Right lobe of liver (tissue), 6 donors: ENCODE measurements around the gene KCTD7. TPM values are rescaled to one million over a fixed set of nuclear protein-coding genes. Genes with fewer than 3 reads are reported as not detected.
"Not testable (repeated sequence)": the region's sequence is repeated elsewhere in the genome, so short reads cannot be mapped to it uniquely, and the experiment has no call there.

Experiments used
- ATAC-seq, 4 donors: fragments of 200-7000 bp; cut with Tn5 transposase; one replicate each; pipeline ENCODE4 v1.9.1; 2020; ENCODE audit warnings: mild to moderate bottlenecking in 4 of 4, moderate library complexity in 4 of 4
- DNase-seq, 3 donors: peaks; one replicate each; pipeline ENCODE4 v3.0.0-alpha.2; 2020
- H3K27ac ChIP-seq, 3 donors: fragments of 200-600 bp; one replicate each; pipeline ENCODE4 v1.8.0; 2022
- H3K27me3 ChIP-seq, 2 donors: fragments of 200-600 bp; one replicate each; pipeline ENCODE4 v1.8.0; 2022
- H3K36me3 ChIP-seq, 4 donors: fragments of 200-600 bp; sonication (generic) in 1 of 4; one replicate each; pipeline versions ENCODE4 v1.5.1 to v1.8.0; 2017 to 2022; ENCODE audit warnings: control low read depth in 1 of 4
- H3K4me1 ChIP-seq, 4 donors: fragments of 200-600 bp; sonication (generic) in 1 of 4; one replicate each; pipeline versions ENCODE4 v1.5.1 to v1.8.0; 2017 to 2022; ENCODE audit warnings: control low read depth in 1 of 4
- H3K4me3 ChIP-seq, 3 donors: fragments of 200-600 bp; one replicate each; pipeline ENCODE4 v1.8.0; 2022
- H3K9me3 ChIP-seq, 4 donors: fragments of 200-600 bp; sonication (generic) in 1 of 4; one replicate each; pipeline versions ENCODE4 v1.5.1 to v1.8.0; 2017 to 2022; ENCODE audit warnings: control low read depth in 1 of 4
- POLR2A ChIP-seq: fragments of 450-650 bp; IDR thresholded peaks from one replicate; pipeline ENCODE4 v1.6.1; 2017; ENCODE audit warnings: antibody characterized with exemption, mild to moderate bottlenecking
- WGBS: methylation state at CpG from one replicate; pipeline ENCODE4 v1.1.6; 2018; ENCODE audit warnings: low coverage, low lambda C conversion rate; ENCODE audit not compliant: insufficient coverage; ENCODE audit errors: missing lambda C conversion rate; 5-methylcytosine and 5-hydroxymethylcytosine counted together
- intact Hi-C, 2 donors: fragments of 100-400 bp; cut with DNase I; formaldehyde crosslinking; loops; one replicate each; pipeline versions ENCODE4 v1.11.2 to v1.14.1; 2022
- total RNA-seq, 6 experiments: library from RNA; depleted of rRNA in 2 of 6; stranded (reverse); fragments of >200 nt in 2 of 6; fragmentation: NEBNext Ultra II Directional in 3 of 6; extraction: Animal tissue kit (Norgen Biotek cat#: 25700) in 3 of 6; gene quantifications; one replicate each; pipeline versions ENCODE4 v1.1.0 to v1.2.4, GENCODE V29; 2016 to 2023
- TF ChIP-seq, protein P1 (sequence below), 4 donors: fragments of 200-600 bp in 3 of 4; fragments of 450-650 bp in 1 of 4; IDR thresholded peaks; one replicate each; pipeline versions ENCODE4 v1.5.1 to v1.8.0; 2016 to 2022; ENCODE audit warnings: antibody characterized with exemption in 4 of 4, mild to moderate bottlenecking in 2 of 4
- donor health status: DM: no; HTN: yes; CAD: no.
- donor health status: DM: no; HTN: no; CAD: no.
- donor health status: DM: no; HTN: no; CAD: no.
- donor health status: DM: no; HTN: yes; CAD: no.
- donor health status: DM: no; HTN: yes; CAD: no.

The KCTD7 gene
- total RNA-seq, 6 experiments from 2014 or later: 1.4 to 5.7 (median 3.9) TPM

DNA sequence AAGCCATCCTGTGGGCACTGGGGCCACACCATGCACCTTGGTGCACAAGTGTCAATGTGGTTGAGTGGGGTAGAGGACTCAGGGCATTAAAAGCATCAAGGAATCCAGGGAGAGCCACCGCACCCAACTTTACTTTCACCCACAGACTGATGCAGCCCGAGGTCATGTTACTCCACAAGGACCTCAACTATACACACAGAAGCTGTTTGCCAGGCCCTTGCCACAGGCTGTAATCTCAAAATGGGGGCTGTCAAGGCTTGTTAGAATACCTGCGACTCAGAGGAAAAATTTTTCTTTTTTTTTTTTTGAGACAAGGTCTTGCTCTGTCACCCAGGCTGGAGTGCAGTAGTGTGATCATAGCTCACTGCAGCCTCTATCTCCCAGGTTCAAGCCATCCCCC lies 26.5 kb upstream of the KCTD7 start:
- Histone ChIP-seq H3K27ac (no peak overlapping the region), H3K4me3 (no peak overlapping the region), H3K36me3 (no peaks in the 10 kb centered on the region), H3K27me3 (no peaks in the 10 kb centered on the region), H3K9me3 (no peaks in the 10 kb centered on the region), H3K4me1 (no peaks in the 10 kb centered on the region)
- intact Hi-C loops: no loop called here
- TF ChIP-seq, protein P1, sequence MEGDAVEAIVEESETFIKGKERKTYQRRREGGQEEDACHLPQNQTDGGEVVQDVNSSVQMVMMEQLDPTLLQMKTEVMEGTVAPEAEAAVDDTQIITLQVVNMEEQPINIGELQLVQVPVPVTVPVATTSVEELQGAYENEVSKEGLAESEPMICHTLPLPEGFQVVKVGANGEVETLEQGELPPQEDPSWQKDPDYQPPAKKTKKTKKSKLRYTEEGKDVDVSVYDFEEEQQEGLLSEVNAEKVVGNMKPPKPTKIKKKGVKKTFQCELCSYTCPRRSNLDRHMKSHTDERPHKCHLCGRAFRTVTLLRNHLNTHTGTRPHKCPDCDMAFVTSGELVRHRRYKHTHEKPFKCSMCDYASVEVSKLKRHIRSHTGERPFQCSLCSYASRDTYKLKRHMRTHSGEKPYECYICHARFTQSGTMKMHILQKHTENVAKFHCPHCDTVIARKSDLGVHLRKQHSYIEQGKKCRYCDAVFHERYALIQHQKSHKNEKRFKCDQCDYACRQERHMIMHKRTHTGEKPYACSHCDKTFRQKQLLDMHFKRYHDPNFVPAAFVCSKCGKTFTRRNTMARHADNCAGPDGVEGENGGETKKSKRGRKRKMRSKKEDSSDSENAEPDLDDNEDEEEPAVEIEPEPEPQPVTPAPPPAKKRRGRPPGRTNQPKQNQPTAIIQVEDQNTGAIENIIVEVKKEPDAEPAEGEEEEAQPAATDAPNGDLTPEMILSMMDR (IDR thresholded peaks at IDR 0.05): no peak
- no peak for TF ChIP-seq POLR2A
- ATAC-seq (no peak), DNase-seq (no peak)
- WGBS: no CpG with 5 or more reads among the region's 3 CpGs

DNA sequence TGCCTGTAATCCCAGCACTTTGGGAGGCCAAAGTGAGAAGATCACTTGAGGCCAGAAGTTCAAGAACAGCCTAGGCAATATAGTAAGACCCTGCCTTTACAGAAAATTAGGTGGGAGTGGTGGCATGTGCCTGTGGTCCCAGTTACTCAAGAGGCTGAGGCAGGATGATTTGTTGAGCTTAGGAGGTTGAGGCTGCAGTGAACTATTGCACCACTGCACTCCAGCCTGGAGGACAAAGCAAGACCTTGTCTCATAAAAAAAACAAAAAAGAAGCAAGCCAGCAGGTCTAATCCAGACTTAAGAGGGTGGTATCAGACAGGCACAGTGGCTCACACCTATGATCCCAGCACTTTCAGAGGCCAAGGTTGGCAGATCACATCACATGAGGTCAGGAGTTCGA lies 24.5 kb upstream of the KCTD7 start:
- TF ChIP-seq POLR2A: no peak
- TF ChIP-seq, protein P1 (IDR thresholded peaks at IDR 0.05): no peak
- H3K27me3 ChIP-seq: no peaks in the 10 kb centered on the region
- H3K9me3 ChIP-seq: no peaks in the 10 kb centered on the region
- DNase-seq (no peak), ATAC-seq (no peak)
- intact Hi-C loops: no loop called here
- no peak overlapping the region for H3K4me3 ChIP-seq
- WGBS: no CpG with 5 or more reads among the region's 1 CpG
- peaks cover 0 to 2% (median 0%) of the 10 kb centered on the region in 4 donors for H3K4me1 ChIP-seq
- no peak overlapping the region for H3K27ac ChIP-seq
- no peaks in the 10 kb centered on the region for H3K36me3 ChIP-seq

DNA sequence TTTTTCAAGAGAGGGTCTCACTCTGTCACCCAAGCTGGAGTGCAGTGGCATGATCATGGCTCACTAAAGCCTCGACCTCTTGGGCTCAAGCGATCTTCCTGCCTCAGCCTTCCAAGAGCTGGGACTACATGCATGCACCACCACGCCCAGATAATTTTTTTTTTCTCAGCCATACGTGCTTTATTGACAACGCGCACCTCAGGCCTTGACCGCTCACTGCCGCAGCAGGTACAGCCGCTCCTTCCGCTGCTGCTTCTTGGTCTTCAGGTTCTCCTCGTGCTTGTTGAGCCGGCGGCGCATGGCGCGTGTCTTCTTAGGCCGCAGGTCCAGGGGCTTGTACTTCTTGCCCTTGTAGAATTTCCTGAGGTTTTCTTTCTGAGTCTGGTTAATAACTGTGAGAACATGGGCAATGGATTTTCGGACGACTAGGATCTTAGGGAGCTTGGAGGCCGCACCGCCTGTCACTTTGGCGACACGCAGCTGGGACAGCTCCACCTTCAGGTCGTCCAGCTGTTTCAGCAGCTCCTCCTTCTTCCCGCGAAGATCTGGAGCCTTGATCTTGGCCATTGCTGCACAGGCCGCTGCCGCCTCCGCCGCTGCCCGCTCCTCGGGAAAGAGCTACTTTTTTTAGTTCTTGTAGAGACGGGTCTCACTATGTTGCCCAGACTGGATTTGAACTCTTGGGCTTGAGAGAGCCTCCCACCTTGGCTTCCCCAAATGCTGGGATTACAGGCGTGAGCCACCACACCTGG lies 22.0 kb upstream of the KCTD7 start:
- H3K27me3 ChIP-seq, ATAC-seq, H3K4me1 ChIP-seq, intact Hi-C loops, H3K27ac ChIP-seq, H3K36me3 ChIP-seq, H3K4me3 ChIP-seq, H3K9me3 ChIP-seq, DNase-seq: not testable (repeated sequence)
- WGBS: 93% methylated on average over 32 of the region's 34 CpGs

DNA sequence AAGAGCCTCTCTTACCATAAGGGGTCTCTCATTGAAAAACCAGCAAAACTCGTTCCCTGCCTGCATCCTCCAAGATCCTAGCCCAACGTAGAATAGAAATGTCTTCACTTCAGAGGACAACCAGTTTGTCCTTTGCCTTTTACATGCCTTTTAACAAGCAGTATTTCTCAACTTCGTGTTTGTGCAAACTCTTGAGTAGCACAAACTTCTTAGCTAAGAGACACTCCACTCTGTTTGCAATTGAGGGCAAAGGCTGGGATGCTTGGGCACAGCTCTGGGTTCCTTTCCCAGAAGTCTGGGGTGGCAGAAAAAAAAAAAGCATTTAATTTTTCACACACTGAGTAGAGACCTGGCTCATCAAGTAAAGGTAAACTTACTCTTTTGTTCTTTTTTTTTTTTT lies 19.5 kb upstream of the KCTD7 start:
- no peak for DNase-seq
- ATAC-seq: no peak
- WGBS: 41% methylated on average over 3 of the region's 3 CpGs

DNA sequence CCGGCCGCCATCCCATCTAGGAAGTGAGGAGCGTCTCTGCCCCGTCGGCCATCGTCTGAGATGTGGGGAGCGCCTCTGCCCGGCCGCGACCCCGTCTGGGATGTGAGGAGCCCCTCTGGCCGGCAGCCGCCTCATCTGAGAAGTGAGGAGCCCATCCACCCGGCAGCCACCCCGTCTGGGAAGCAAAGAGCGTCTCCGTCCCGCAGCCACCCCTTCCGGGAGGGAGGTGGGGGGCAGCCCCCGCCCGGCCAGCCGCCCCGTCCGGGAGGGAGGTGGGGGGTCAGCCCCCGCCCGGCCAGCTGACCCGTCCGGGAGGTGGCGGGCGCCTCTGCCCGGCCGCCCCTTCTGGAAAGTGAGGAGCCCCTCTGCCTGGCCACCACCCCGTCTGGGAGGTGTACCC lies 14.1 kb upstream of the KCTD7 start:
- WGBS: 100% methylated on average over 1 of the region's 33 CpGs
- H3K27ac ChIP-seq, intact Hi-C loops, H3K9me3 ChIP-seq, H3K4me1 ChIP-seq, DNase-seq, H3K36me3 ChIP-seq, H3K27me3 ChIP-seq, H3K4me3 ChIP-seq, ATAC-seq: not testable (repeated sequence)

More for the DNA sequence above, 19.5 kb upstream of the KCTD7 start:
- Histone ChIP-seq H3K4me3 (no peak overlapping the region), H3K9me3 (no peaks in the 10 kb centered on the region), H3K4me1 (peaks cover 0 to 3% (median 0%) of the 10 kb centered on the region in 4 donors), H3K36me3 (no peaks in the 10 kb centered on the region), H3K27me3 (no peaks in the 10 kb centered on the region), H3K27ac (no peak overlapping the region)
- TF ChIP-seq, protein P1 (IDR thresholded peaks at IDR 0.05): no peak
- TF ChIP-seq POLR2A: no peak
- intact Hi-C loops: no loop called here
